GM21619 (cell line): ENCODE results near the gene NUP88.

Experiments used
- ATAC-seq: cut with Tn5 transposase; IDR thresholded peaks from one replicate; pipeline ENCODE4 v1.9.1; 2021; ENCODE audit not compliant: unreplicated experiment

NUP88 gene

GRCh38 chr17:5361426-5361825 lies 58.0 kb downstream of the NUP88 start:
- no peak for ATAC-seq

- ATAC-seq = no peak
Measured at GRCh38 chr17:5355421-5356129, 63.9 kb downstream of the NUP88 start.

- no peak for ATAC-seq
Measured at GRCh38 chr17:5354886-5355415, 64.5 kb downstream of the NUP88 start.

- ATAC-seq = no peak
Measured at GRCh38 chr17:5354310-5354709, 65.2 kb downstream of the NUP88 start.

- no peak for ATAC-seq
Measured at GRCh38 chr17:5352681-5353289, 66.7 kb downstream of the NUP88 start.

- no peak for ATAC-seq
Measured at GRCh38 chr17:5344914-5345313, 74.5 kb downstream of the NUP88 start.
